Measurements from ENCODE around the gene KRTAP9-1.
"Not testable (repeated sequence)": the region's sequence is repeated elsewhere in the genome, so short reads cannot be mapped to it uniquely, and the experiment has no call there.

DNA sequence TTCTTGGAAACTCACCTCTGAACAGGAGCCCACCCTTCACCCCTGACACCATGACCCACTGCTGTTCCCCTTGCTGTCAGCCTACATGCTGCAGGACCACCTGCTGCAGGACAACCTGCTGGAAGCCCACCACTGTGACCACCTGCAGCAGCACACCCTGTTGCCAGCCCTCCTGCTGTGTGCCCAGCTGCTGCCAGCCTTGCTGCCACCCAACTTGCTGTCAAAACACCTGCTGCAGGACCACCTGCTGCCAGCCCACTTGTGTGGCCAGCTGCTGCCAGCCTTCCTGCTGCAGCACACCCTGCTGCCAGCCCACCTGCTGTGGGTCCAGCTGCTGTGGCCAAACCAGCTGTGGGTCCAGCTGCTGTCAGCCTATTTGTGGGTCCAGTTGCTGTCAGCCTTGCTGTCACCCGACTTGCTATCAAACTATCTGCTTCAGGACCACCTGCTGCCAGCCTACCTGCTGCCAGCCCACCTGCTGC, at the start of gene KRTAP9-1:
- not testable (repeated sequence) for TF ChIP-seq EZH2 (IDR thresholded peaks at IDR 0.05; ENCODE audit: borderline replicate concordance, low read depth, low read length); RAD21 (CRISPR knock-in tag; conservative IDR thresholded peaks at IDR 0.05 in 1 of 2, IDR thresholded peaks at IDR 0.05 in 1 of 2); FOXJ2 (tag; IDR thresholded peaks at IDR 0.05); POLR3A (IDR thresholded peaks at IDR 0.05; ENCODE audit: borderline replicate concordance, extremely low read depth, insufficient read depth, insufficient read length); HCFC1 (IDR thresholded peaks at IDR 0.05; ENCODE audit: low read depth, low read length); SNIP1 (IDR thresholded peaks at IDR 0.05; ENCODE audit: low read depth); ZNF121 (CRISPR knock-in tag; conservative IDR thresholded peaks at IDR 0.05); EP300 (IDR thresholded peaks at IDR 0.05; ENCODE audit: low read length); OTX1 (CRISPR knock-in tag; IDR thresholded peaks at IDR 0.05)
- TF ChIP-seq, protein P1, sequence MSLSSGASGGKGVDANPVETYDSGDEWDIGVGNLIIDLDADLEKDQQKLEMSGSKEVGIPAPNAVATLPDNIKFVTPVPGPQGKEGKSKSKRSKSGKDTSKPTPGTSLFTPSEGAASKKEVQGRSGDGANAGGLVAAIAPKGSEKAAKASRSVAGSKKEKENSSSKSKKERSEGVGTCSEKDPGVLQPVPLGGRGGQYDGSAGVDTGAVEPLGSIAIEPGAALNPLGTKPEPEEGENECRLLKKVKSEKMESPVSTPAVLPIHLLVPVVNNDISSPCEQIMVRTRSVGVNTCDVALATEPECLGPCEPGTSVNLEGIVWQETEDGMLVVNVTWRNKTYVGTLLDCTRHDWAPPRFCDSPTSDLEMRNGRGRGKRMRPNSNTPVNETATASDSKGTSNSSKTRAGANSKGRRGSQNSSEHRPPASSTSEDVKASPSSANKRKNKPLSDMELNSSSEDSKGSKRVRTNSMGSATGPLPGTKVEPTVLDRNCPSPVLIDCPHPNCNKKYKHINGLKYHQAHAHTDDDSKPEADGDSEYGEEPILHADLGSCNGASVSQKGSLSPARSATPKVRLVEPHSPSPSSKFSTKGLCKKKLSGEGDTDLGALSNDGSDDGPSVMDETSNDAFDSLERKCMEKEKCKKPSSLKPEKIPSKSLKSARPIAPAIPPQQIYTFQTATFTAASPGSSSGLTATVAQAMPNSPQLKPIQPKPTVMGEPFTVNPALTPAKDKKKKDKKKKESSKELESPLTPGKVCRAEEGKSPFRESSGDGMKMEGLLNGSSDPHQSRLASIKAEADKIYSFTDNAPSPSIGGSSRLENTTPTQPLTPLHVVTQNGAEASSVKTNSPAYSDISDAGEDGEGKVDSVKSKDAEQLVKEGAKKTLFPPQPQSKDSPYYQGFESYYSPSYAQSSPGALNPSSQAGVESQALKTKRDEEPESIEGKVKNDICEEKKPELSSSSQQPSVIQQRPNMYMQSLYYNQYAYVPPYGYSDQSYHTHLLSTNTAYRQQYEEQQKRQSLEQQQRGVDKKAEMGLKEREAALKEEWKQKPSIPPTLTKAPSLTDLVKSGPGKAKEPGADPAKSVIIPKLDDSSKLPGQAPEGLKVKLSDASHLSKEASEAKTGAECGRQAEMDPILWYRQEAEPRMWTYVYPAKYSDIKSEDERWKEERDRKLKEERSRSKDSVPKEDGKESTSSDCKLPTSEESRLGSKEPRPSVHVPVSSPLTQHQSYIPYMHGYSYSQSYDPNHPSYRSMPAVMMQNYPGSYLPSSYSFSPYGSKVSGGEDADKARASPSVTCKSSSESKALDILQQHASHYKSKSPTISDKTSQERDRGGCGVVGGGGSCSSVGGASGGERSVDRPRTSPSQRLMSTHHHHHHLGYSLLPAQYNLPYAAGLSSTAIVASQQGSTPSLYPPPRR (CRISPR knock-in tag; IDR thresholded peaks at IDR 0.05; ENCODE audit: borderline replicate concordance): not testable (repeated sequence)
- TF ChIP-seq, protein P2, sequence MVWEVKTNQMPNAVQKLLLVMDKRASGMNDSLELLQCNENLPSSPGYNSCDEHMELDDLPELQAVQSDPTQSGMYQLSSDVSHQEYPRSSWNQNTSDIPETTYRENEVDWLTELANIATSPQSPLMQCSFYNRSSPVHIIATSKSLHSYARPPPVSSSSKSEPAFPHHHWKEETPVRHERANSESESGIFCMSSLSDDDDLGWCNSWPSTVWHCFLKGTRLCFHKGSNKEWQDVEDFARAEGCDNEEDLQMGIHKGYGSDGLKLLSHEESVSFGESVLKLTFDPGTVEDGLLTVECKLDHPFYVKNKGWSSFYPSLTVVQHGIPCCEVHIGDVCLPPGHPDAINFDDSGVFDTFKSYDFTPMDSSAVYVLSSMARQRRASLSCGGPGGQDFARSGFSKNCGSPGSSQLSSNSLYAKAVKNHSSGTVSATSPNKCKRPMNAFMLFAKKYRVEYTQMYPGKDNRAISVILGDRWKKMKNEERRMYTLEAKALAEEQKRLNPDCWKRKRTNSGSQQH (CRISPR knock-in tag; IDR thresholded peaks at IDR 0.05): not testable (repeated sequence)
- TF ChIP-seq, protein P3, sequence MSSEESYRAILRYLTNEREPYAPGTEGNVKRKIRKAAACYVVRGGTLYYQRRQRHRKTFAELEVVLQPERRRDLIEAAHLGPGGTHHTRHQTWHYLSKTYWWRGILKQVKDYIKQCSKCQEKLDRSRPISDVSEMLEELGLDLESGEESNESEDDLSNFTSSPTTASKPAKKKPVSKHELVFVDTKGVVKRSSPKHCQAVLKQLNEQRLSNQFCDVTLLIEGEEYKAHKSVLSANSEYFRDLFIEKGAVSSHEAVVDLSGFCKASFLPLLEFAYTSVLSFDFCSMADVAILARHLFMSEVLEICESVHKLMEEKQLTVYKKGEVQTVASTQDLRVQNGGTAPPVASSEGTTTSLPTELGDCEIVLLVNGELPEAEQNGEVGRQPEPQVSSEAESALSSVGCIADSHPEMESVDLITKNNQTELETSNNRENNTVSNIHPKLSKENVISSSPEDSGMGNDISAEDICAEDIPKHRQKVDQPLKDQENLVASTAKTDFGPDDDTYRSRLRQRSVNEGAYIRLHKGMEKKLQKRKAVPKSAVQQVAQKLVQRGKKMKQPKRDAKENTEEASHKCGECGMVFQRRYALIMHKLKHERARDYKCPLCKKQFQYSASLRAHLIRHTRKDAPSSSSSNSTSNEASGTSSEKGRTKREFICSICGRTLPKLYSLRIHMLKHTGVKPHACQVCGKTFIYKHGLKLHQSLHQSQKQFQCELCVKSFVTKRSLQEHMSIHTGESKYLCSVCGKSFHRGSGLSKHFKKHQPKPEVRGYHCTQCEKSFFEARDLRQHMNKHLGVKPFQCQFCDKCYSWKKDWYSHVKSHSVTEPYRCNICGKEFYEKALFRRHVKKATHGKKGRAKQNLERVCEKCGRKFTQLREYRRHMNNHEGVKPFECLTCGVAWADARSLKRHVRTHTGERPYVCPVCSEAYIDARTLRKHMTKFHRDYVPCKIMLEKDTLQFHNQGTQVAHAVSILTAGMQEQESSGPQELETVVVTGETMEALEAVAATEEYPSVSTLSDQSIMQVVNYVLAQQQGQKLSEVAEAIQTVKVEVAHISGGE (CRISPR knock-in tag; IDR thresholded peaks at IDR 0.05): not testable (repeated sequence)
